ENCODE results near the gene SFT2D3.

The SFT2D3 gene

DNA sequence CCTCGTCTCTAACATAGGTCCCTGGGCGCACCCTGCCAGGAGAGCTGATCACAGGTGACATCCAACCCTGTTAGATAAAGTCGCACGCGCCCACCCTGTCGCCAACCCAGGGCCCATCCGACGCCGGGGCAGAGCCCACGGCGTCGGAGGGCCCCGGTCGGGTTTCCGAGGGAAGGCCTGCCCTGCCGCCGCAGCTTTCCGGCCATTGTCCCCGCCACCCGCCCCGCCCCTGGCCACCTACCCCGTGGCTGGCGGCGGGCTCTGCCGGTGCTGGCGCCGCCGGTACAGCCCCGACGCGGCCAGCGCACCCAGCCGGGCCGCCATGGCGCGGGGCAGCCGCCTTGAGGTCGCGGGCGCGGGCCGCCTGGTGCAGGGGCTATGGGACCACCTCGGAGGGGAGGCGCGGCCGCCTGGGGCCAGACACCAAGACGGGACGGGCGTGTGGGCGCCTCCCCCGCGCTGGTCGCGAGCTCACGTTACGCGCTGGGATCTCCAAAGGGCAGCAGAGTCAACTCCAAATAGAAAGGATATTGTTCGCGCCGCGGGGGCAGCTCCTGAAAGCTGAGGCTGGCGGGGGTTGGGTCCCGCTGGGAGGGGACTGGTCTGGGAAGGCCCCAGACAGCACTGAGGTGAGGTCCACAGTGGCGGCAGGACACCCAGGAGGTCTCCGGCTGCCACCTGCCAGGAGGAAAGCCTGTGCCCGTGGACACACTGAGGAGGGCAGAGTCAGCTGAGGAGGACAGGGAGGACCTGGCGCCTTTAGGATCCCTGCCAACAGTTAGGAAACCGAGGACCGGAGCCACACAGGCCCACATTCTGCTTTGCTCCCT is 37.0 kb upstream of the SFT2D3 start:
- no peak for DNase-seq (ENCODE audit: low read depth in 2 of 2)

DNA sequence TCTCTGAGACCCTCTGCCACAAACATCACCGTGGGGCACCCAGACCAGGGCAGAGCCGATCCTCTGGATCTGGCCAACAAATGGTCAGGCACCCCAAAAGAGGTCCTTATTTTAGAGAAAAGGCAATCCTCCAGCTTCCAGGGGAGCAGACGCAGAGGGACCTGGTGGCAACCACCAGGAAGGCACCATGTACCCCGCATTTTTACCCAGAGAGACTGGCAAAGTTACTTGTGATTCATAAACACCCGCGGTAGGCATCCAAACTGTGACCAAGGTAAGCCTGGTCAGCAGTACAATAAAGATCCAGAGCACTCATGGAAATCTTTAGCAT is 36.4 kb upstream of the SFT2D3 start:
- no peak for DNase-seq (ENCODE audit: low read depth in 2 of 2)

- DNase-seq (ENCODE audit: low read depth in 2 of 2), result no peak
These were observed 35.9 kb upstream of the SFT2D3 start for GRCh38 chr2:127665267-127665893.

DNA sequence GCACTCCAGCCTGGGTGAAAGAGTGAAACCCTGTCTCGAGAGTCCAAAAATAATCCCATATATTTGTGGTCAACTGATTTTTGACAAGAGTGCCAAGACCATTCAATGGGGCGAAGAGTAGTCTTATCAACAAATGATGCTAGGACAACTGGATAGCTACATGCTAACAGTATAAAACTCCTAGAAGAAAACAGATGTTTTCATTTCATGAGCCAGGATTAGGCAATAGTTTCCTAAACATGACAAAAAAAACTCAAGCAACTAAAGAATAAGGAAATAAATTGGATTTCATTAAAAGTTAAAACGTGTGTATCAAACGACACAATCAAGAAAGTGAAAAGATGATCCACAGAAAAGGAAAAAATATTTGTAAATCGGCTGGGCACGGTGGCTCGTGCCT is 32.2 kb upstream of the SFT2D3 start:
- DNase-seq (ENCODE audit: low read depth in 2 of 2), result no peak

DNA sequence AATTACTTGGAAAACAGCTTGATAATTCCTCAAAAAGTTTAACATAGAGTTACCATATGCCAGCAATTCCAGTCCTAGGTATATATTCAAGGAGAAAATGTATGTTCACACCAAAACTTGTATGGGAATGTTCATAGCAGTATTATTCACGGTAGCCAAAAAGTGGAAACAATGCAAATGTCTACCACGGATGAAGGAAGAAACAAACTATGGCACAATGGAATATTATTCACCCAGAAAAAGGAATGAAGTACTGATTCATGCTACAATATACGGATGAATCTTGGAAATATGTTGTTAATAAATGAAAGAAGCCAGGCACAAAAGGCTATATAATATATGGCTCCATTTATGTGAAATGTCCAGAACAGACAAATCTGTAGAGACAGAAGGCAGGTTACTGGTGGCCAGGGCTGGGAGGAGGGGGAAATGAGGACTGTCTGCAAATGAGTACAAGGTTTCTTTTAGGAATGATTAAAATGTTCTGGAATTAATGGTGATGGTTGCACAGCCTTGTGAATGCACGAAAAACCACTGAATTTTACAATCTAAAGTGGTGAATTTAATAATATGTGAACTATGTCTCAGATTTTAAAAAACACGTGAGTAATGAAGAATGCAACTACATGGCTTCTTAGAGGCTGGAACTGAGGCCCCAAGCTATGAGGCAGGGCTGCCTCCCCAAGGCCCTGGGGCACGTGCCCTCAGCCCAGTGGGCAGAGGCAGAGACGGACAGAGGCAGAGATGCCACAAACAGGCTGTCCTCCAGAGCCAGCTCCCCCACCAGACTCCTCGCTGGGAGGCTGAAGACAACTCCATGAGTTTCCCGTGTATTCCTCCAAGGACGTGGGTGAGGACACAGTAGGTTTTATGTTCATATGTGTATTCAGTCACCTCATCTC is 31.0 kb upstream of the SFT2D3 start:
- no peak for DNase-seq (ENCODE audit: low read depth in 2 of 2)

GRCh38 chr2:127670957-127671290 is 30.4 kb upstream of the SFT2D3 start:
- no peak for DNase-seq (ENCODE audit: low read depth in 2 of 2)

DNA sequence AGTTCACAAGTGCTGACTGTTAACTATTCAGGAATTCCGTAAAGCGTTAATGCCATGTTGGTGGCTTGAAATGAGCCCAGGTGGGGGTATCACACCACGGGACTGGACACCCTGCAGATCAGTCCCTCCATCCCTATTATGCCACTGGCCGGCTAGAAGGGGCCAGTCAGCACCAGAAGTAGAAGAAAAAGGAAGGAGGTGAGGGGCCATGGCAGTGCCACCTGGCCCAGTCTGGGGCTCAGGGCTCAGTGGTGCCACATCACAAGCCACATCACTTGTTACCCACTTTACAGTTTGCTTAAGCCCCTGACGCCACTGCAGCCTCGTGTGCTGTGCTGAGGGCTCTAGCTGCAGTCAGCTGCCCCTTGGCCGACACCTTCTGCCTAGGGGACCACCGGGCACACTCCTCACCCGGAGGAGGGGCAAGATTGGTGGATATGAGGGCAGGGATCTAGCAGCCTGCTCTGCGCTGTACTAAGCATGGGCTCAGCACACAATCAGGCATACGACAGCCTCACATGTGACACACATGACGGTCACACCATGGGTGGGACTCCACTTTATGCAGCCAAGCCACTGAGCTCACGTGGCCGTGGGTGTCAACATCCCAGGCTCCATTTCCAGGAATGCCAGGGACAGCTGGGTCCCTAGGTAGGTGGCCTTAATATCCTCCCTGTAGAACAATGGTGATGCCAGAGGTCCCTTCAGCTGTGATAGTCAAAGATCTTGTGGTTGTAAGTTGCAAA is 29.6 kb upstream of the SFT2D3 start:
- DNase-seq (ENCODE audit: low read depth in 2 of 2), result no peak

- DNase-seq (ENCODE audit: low read depth in 2 of 2), result no peak
These were observed 28.7 kb upstream of the SFT2D3 start for GRCh38 chr2:127672341-127673224.

- DNase-seq (ENCODE audit: low read depth in 2 of 2), result no peak
These were observed 27.8 kb upstream of the SFT2D3 start for GRCh38 chr2:127673291-127674069.

- DNase-seq (ENCODE audit: low read depth in 2 of 2), result no peak
These were observed 26.8 kb upstream of the SFT2D3 start for GRCh38 chr2:127674241-127675209.

DNA sequence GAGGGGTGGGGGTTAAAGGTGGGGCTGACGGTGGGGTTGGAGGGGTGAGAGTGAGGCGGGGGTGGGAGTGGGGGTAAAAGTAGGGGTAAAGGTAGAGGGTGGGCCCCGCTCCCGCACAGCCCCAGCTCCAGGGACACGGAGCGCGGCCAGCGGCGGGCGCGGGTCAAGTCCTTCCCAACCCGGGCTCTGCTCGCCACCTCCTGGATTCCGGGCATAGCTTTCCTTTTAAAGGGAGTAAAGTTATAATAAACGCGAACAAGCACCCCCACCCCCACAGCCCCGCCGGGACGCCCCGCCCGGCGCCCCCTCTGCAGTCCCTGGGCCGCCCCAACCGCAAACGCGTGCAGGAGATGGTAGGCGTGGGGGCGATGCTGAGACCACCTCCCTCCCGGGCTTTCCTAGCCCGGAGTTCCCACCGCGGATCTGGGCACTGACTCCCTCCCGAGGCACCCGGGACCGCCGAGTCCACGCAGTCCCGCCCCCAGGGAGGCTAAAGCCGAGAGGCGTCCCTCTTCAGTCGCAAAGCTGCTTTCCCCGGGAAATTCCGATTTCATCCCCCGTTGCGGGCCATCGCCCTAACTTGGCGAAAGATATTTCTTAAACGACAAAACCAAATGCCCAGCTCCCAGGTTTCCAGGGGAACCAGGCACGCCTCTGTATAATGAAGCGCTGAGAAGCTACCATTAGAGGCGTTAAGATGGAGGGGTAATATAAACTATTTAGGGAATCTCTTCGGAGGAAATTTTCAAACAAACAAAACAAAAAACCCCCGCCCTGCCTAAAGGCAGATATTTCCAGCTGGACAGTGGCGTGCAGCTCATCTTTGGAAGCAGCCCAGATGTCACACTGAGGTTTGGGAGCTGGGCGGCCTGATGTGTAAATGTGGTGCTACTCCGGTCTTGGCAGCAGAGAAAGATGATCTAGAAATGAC is 25.7 kb upstream of the SFT2D3 start, which contains the start of gene LIMS2:
LIMS2 (minus strand) TSS at position 200 of the 931 bp plus-strand sequence. CDS start 506 bp downstream, outside the sequence.
- DNase-seq (ENCODE audit: low read depth in 2 of 2), result no peak

GRCh38 chr2:127676906-127677305 is 24.4 kb upstream of the SFT2D3 start:
- DNase-seq (ENCODE audit: low read depth in 2 of 2), result no peak

DNA sequence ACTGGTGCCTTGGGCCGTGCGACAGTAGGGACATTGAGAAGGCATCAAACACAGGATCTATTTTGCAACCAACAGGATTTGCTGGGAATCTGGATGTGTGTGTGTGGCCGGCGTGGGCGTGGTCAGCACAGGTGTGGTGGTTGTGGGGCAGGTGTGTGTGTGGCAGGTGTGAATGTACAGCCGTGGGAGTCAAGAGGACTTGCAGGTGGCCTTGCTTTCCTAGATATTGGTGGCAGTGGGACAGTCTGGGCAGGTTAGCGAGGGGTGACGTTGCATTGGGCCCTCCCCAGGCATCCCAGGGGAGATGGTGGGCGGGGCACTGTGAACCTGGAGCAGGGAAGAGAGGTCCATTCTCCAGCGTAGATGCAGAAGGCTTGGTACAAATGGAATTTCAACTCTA is 22.8 kb upstream of the SFT2D3 start:
- DNase-seq (ENCODE audit: low read depth in 2 of 2), result no peak

DNA sequence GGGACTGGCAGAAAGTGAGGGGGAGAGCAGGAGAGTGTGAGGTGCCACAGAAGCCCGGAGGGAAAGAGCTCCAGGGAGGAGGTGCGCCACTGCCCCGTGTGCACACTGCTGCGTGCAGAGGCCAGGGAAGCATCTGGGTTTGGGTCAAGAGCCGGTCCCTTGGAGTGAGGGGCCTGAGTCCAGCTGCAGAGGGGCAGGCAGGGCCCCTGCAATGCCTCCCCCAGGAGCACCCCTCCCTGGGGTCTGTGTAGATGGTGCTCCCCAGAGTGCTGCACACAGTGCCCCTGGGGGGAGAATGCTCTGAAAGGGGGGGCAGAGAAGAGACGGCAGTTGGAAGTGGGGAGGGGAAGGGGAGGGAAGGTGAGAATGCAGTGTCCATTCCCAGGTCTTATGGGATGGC is 22.3 kb upstream of the SFT2D3 start:
- no peak for DNase-seq (ENCODE audit: low read depth in 2 of 2)

DNA sequence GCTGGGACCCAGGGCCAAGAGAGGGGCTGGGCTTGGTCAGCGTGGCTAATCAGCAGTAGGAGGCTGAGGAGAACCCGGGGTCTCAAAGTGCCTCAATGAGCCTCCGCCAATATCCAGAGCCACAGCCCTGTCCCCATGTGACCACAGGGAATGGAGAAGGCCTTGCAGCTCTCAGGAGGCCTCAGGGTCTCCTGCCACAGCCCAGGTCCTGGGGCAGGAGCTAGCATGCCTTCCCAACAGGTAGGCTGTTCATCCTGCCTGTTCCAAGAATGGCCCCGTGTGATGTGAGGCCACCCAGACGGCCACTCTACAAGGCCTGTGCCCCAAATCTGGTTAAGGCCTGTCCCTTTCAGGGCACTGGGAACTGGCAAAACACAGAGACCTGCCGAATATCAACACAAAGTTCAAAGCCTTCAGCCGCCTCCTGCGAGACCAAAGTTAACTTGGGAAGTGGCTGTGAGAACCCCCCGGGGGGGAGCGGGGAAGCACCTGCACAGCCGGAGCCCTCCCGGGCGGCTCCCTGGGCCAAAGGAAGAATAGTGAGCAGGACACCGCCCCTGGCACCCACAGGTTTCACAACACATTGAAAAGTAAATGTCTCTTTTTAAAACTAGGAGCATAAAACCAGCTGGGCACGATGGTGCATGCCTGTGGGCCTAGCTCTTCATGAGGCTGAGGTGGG is 21.5 kb upstream of the SFT2D3 start:
- DNase-seq (ENCODE audit: low read depth in 2 of 2), result no peak

DNA sequence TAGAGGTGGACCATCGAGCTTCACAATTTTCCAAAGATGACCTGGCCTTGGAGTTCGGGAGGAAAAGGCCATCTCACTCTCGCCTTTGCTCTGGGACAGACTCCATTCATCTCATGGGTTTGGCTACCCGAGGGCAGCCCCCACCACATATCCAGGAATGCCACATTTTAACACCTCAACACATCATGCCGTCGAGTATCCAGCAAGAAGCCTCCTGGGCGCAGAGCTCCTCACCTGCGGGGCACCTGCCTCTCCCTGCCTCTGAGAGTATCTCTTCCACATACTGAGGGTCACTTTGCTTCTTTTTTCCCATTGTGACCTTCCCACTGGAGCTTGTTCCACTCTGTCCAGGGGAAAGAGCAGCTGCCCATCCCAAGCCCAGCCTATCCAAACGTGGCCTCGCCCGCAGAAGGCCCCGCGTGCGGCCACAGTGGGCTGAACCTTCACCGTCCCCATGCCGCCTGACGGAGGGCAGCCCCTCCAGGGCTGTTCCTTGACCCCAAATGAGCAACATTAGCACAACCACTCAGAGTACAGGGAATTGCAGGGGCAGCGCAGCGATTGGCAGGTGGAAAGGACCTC is 20.5 kb upstream of the SFT2D3 start:
- DNase-seq (ENCODE audit: low read depth in 2 of 2), result no peak
